ENCODE data around the gene SORCS1. TPM values are rescaled to one million over a fixed set of nuclear protein-coding genes. Genes with fewer than 3 reads are reported as not detected.

Gene SORCS1
- total and polyA plus RNA-seq, 12 donors: 0.18 to 11.1 (median 1.1) TPM

- WGBS, 4 donors: 90 to 100% (median 91%) methylated on average over 1 to 9 of the region's 9 CpGs
- Histone ChIP-seq H3K27me3 (no peaks in the 10 kb centered on the region), H3K36me3 (replicated peaks in 1 of 2) (no peaks in the 10 kb centered on the region), H3K4me1 (replicated peaks in 1 of 2) (peaks cover 0 to 17% of the 10 kb centered on the region in 2 donors), H3K27ac (no peak overlapping the region), H3K9me3 (replicated peaks in 1 of 3) (no peaks in the 10 kb centered on the region), H3K4me3 (no peak overlapping the region)
- TF ChIP-seq CTCF (IDR thresholded peaks at IDR 0.05): no peak
- TF ChIP-seq POLR2A (IDR thresholded peaks at IDR 0.05): no peak
- no peak for DNase-seq
- intact Hi-C loops (cut with DNase I): no loop called here
These were observed 209.4 kb downstream of the SORCS1 start for GRCh38 chr10:106955133-106955532.

- H3K27me3 ChIP-seq: no peaks in the 10 kb centered on the region
- H3K4me1 ChIP-seq (replicated peaks in 1 of 2): no peaks in the 10 kb centered on the region
- no peak for TF ChIP-seq CTCF (IDR thresholded peaks at IDR 0.05)
- no peak for TF ChIP-seq POLR2A (IDR thresholded peaks at IDR 0.05)
- no peak overlapping the region for H3K27ac ChIP-seq
- H3K9me3 ChIP-seq (replicated peaks in 1 of 3): no peaks in the 10 kb centered on the region
- H3K4me3 ChIP-seq: no peak overlapping the region
- intact Hi-C loops (cut with DNase I): no loop called here
- 76 to 82% (median 79%) methylated on average over 1 of the region's 1 CpG for WGBS, 4 donors
- H3K36me3 ChIP-seq (replicated peaks in 1 of 2): no peaks in the 10 kb centered on the region
- no peak for DNase-seq
These were observed 212.5 kb downstream of the SORCS1 start for GRCh38 chr10:106952033-106952432.

- Histone ChIP-seq H3K4me3 (no peak overlapping the region), H3K36me3 (replicated peaks in 1 of 2) (no peaks in the 10 kb centered on the region), H3K27me3 (no peaks in the 10 kb centered on the region), H3K9me3 (replicated peaks in 1 of 3) (no peaks in the 10 kb centered on the region), H3K27ac (no peak overlapping the region), H3K4me1 (replicated peaks in 1 of 2) (no peaks in the 10 kb centered on the region)
- intact Hi-C loops (cut with DNase I): no loop called here
- TF ChIP-seq CTCF (IDR thresholded peaks at IDR 0.05): no peak
- TF ChIP-seq POLR2A (IDR thresholded peaks at IDR 0.05): no peak
- DNase-seq: no peak
- WGBS, 4 donors: 46 to 71% (median 54%) methylated on average over 5 of the region's 5 CpGs
These were observed 214.6 kb downstream of the SORCS1 start for GRCh38 chr10:106949680-106950478.

- no peak for DNase-seq
- no peak for TF ChIP-seq POLR2A (IDR thresholded peaks at IDR 0.05)
- no peak for TF ChIP-seq CTCF (IDR thresholded peaks at IDR 0.05)
- intact Hi-C loops (cut with DNase I): no loop called here
- Histone ChIP-seq H3K27ac (no peak overlapping the region), H3K4me3 (no peak overlapping the region), H3K27me3 (no peaks in the 10 kb centered on the region), H3K9me3 (replicated peaks in 1 of 3) (no peaks in the 10 kb centered on the region), H3K36me3 (replicated peaks in 1 of 2) (no peaks in the 10 kb centered on the region), H3K4me1 (replicated peaks in 1 of 2) (no peaks in the 10 kb centered on the region)
- 86 to 93% (median 90%) methylated on average over 3 of the region's 3 CpGs for WGBS, 4 donors
These were observed 216.9 kb downstream of the SORCS1 start for GRCh38 chr10:106947643-106948042.
